Endothelial cell of umbilical vein (primary cell): ENCODE results near the gene CENPVL3.

Experiments used
- CTCF ChIP-seq, 2 donors: IDR thresholded peaks; 1 replicate in 1 of 2; 2 replicates in 1 of 2; pipeline ENCODE4 v1.5.1; 2011; ENCODE audit warnings: low read length in 2 of 2, mild to moderate bottlenecking in 2 of 2, moderate library complexity in 2 of 2, control low read depth in 1 of 2, inconsistent platforms in 1 of 2, low read depth in 1 of 2; ENCODE audit not compliant: insufficient read depth in 1 of 2; ENCODE audit errors: extremely low read depth in 1 of 2
- EZH2 ChIP-seq: IDR thresholded peaks from 2 replicates; pipeline ENCODE4 v1.6.1; 2012; ENCODE audit warnings: borderline replicate concordance, low read depth, mild to moderate bottlenecking, moderate library complexity, low read length, inconsistent platforms; ENCODE audit not compliant: severe bottlenecking
- FOS ChIP-seq: IDR thresholded peaks from 2 replicates; pipeline ENCODE4 v1.6.1; 2011; ENCODE audit warnings: mild to moderate bottlenecking, low read length, moderate library complexity, borderline replicate concordance; ENCODE audit not compliant: insufficient read depth
- JUN ChIP-seq: IDR thresholded peaks from 2 replicates; pipeline ENCODE4 v1.6.1; 2011; ENCODE audit warnings: borderline replicate concordance, low read depth; ENCODE audit not compliant: insufficient read length, insufficient read depth
- MYC ChIP-seq: IDR thresholded peaks from one replicate; pipeline ENCODE4 v1.6.1; 2011; ENCODE audit warnings: mild to moderate bottlenecking, low read depth, low read length
- POLR2A ChIP-seq: IDR thresholded peaks from 2 replicates; pipeline ENCODE4 v1.6.1; 2012; ENCODE audit warnings: low read depth, mild to moderate bottlenecking, control low read depth, low read length
- POLR2AphosphoS5 ChIP-seq: IDR thresholded peaks from 2 replicates; pipeline ENCODE4 v1.6.1; 2012; ENCODE audit warnings: low read depth, mild to moderate bottlenecking, control low read depth, low read length, moderate library complexity; ENCODE audit not compliant: insufficient read depth
- TF ChIP-seq, protein P1 (sequence below): IDR thresholded peaks from 2 replicates; pipeline ENCODE4 v1.6.1; 2011; ENCODE audit not compliant: insufficient read depth, insufficient read length

GRCh38 chrX:51598899-51599298, 19.8 kb downstream of the CENPVL3 start:
- TF ChIP-seq CTCF (IDR thresholded peaks at IDR 0.05; ENCODE audit: extremely low read depth in 1 of 2, insufficient read depth in 1 of 2, low read depth in 1 of 2, low read length in 2 of 2), result no peak
- TF ChIP-seq POLR2A, result no peak
- no peak for TF ChIP-seq JUN
- TF ChIP-seq POLR2AphosphoS5, result no peak
- no peak for TF ChIP-seq EZH2
- TF ChIP-seq MYC, result no peak
- TF ChIP-seq, protein P1, sequence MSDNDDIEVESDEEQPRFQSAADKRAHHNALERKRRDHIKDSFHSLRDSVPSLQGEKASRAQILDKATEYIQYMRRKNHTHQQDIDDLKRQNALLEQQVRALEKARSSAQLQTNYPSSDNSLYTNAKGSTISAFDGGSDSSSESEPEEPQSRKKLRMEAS, result no peak
- TF ChIP-seq FOS, result no peak
